AG20443 (cell line): ENCODE results near the gene SYNGAP1.
"Not testable (repeated sequence)": the region's sequence is repeated elsewhere in the genome, so short reads cannot be mapped to it uniquely, and the experiment has no call there.

ENCODE experiments used
- DNase-seq: peaks from one replicate; pipeline ENCODE4 v3.0.0; 2012; ENCODE audit warnings: low spot score, mixed read lengths

Gene SYNGAP1

GRCh38 chr6:33419580-33420490 is at the start of gene SYNGAP1:
TSS of gene SYNGAP1 (plus strand) at chr6:33420065. CDS start at chr6:33420265, 200 bp downstream.
- DNase-seq = peak; percentile 46

- DNase-seq = not testable (repeated sequence)
These were observed 48.0 kb upstream of the SYNGAP1 start for GRCh38 chr6:33371901-33372300.

GRCh38 chr6:33372526-33373123 is 47.2 kb upstream of the SYNGAP1 start:
- no peak for DNase-seq

- no peak for DNase-seq
These were observed 45.6 kb upstream of the SYNGAP1 start for GRCh38 chr6:33373960-33374910.

GRCh38 chr6:33375143-33375671 is 44.7 kb upstream of the SYNGAP1 start:
- peak; percentile 43 for DNase-seq

- no peak for DNase-seq
These were observed 42.7 kb upstream of the SYNGAP1 start for GRCh38 chr6:33377171-33377570.

- not testable (repeated sequence) for DNase-seq
These were observed 40.7 kb upstream of the SYNGAP1 start for GRCh38 chr6:33379184-33379583.

GRCh38 chr6:33380272-33380981 is 39.4 kb upstream of the SYNGAP1 start:
- no peak for DNase-seq

- DNase-seq = no peak
These were observed 36.3 kb upstream of the SYNGAP1 start for GRCh38 chr6:33383427-33384185.

- DNase-seq = peak; percentile 77
These were observed 35.3 kb upstream of the SYNGAP1 start for GRCh38 chr6:33384581-33385020.

- DNase-seq = no peak
These were observed 29.7 kb upstream of the SYNGAP1 start for GRCh38 chr6:33390173-33390572.

GRCh38 chr6:33390767-33391277 is 29.0 kb upstream of the SYNGAP1 start:
- no peak for DNase-seq

- DNase-seq = peak; percentile 97
These were observed 28.5 kb upstream of the SYNGAP1 start, which contains the start of gene KIFC1 for GRCh38 chr6:33391278-33391921. TSS of gene KIFC1 (plus strand) at chr6:33391823. CDS start at chr6:33391986, 163 bp downstream.

- DNase-seq = peak; percentile 24
These were observed 27.8 kb upstream of the SYNGAP1 start for GRCh38 chr6:33391922-33392594.

- no peak for DNase-seq
These were observed 27.3 kb upstream of the SYNGAP1 start for GRCh38 chr6:33392595-33392948.

- no peak for DNase-seq
These were observed 26.9 kb upstream of the SYNGAP1 start for GRCh38 chr6:33392979-33393378.

- no peak for DNase-seq
These were observed 22.3 kb upstream of the SYNGAP1 start for GRCh38 chr6:33397541-33397940.

- DNase-seq = not testable (repeated sequence)
These were observed 21.3 kb upstream of the SYNGAP1 start for GRCh38 chr6:33398601-33399000.

GRCh38 chr6:33399881-33400280 is 20.0 kb upstream of the SYNGAP1 start:
- not testable (repeated sequence) for DNase-seq
